ENCODE data around the gene ZBTB46. TPM values are rescaled to one million over a fixed set of nuclear protein-coding genes. Genes with fewer than 3 reads are reported as not detected.
A peak's percentile ranks its signal among the peaks of the same experiment; 100 is the strongest.
"Not testable (repeated sequence)": the region's sequence is repeated elsewhere in the genome, so short reads cannot be mapped to it uniquely, and the experiment has no call there.

ZBTB46 gene, protein sequence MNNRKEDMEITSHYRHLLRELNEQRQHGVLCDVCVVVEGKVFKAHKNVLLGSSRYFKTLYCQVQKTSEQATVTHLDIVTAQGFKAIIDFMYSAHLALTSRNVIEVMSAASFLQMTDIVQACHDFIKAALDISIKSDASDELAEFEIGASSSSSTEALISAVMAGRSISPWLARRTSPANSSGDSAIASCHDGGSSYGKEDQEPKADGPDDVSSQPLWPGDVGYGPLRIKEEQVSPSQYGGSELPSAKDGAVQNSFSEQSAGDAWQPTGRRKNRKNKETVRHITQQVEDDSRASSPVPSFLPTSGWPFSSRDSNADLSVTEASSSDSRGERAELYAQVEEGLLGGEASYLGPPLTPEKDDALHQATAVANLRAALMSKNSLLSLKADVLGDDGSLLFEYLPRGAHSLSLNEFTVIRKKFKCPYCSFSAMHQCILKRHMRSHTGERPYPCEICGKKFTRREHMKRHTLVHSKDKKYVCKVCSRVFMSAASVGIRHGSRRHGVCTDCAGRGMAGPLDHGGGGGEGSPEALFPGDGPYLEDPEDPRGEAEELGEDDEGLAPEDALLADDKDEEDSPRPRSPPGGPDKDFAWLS
- total RNA-seq: 10 to 100 TPM in 1 of 2 donors, 1 to 10 TPM in 1; 7.9 to 12.2 TPM

DNA sequence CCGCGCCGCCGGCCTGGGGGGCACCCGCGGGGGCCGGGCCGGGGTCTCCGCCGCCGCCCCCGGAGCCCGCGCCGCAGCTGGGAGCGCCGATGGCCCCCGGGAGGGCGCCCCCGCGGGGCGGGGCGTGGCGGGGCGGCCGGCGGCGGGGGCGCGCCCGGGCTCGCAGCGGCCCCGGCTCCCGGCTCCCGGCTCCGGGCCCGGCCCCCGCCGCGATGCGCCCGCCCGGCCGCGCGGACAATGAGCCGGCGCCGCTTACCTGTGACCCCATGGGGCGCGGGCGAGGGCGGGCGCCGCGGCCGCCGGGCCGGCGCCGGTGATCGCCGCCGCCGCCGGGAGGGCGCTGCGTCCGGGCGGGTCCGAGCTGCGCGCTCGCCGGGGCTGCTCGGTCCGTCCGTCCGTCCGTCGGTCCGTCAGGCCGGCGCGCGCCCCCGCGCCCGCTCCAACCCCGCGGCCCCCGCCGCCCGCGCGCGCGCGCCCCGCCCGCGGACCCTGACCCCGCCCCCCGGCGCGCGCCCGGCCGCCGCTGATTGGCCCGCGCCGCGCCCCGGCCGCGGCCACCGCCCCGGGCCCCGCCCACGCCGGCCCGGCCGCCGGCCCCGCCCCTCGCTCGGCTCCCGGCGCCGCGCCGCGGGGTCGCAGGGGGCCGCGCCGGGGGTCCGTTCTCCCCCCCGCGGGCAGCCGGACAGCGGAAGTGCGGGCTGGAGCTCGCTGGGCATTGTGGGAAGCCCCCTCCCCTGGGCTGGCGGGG, at the start of gene ZBTB46:
Gene ZBTB46 (minus strand): TSS at position 424 of the 748 bp plus-strand sequence. CDS start 40,507 bp downstream, outside the sequence.
- peak; percentile 31 for DNase-seq (ENCODE audit: low spot score)
- TF ChIP-seq POLR2A (IDR thresholded peaks at IDR 0.05): no peak
- TF ChIP-seq, protein P1, sequence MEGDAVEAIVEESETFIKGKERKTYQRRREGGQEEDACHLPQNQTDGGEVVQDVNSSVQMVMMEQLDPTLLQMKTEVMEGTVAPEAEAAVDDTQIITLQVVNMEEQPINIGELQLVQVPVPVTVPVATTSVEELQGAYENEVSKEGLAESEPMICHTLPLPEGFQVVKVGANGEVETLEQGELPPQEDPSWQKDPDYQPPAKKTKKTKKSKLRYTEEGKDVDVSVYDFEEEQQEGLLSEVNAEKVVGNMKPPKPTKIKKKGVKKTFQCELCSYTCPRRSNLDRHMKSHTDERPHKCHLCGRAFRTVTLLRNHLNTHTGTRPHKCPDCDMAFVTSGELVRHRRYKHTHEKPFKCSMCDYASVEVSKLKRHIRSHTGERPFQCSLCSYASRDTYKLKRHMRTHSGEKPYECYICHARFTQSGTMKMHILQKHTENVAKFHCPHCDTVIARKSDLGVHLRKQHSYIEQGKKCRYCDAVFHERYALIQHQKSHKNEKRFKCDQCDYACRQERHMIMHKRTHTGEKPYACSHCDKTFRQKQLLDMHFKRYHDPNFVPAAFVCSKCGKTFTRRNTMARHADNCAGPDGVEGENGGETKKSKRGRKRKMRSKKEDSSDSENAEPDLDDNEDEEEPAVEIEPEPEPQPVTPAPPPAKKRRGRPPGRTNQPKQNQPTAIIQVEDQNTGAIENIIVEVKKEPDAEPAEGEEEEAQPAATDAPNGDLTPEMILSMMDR (IDR thresholded peaks at IDR 0.05): no peak
- no peak for TF ChIP-seq POLR2AphosphoS5 (IDR thresholded peaks at IDR 0.05)
- Histone ChIP-seq H3K27me3 (replicated peaks; ENCODE audit: insufficient read depth) (no peaks in the 10 kb centered on the region), H3K27ac (peak within 1 kb of the TSS; percentile 47 to 60), H3K4me1 (replicated peaks) (no peaks in the 10 kb centered on the region), H3K9me3 (no peaks in the 10 kb centered on the region), H3K36me3 (no peaks in the 10 kb centered on the region), H3K4me3 (peak within 1 kb of the TSS; percentile 65 to 72)
- intact Hi-C loops (cut with DNase I): no loop called here
- 1% methylated on average over 38 of the region's 147 CpGs for WGBS

DNA sequence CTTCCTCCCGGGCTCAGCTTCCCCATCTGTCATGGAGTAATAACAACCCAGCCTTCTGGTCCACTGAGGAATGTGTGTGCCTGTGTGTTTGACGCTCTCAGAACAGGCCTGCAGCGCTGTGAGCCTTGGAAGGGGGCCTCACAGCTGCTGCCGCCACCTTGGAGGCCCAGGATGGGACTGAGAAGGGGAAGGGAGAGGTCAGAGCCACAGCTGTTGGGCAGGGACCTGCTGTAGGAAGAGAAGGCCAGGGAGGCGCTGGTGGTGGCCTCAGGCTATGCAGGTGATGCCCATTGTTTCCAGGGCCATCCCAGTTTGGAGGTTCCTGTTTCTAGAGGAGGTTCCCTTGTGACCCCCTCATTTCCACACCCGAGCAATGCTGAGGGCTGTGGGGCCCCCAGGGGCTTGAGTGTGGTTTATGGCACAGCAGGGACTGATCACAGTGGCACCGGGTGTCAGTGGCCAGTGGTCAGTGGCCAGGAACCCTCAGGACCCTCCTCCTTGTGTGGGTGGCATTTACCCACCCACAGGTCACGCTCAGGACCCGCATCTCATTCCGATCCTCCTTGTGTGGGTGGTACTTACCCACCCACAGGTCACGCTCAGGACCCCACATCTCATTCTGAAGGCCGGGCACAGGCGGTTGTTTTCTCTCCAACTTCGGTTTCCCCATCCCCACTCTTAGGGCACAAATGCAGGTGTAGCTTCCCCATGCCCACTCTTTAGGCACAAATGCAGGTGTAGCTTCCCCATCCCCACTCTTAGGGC, 48.0 kb upstream of the ZBTB46 start:
- H3K36me3 ChIP-seq: peaks cover 0 to 6% of the 10 kb centered on the region in 2 donors
- H3K27ac ChIP-seq: no peak overlapping the region
- WGBS: 93% methylated on average over 14 of the region's 14 CpGs
- H3K4me1 ChIP-seq (replicated peaks): peaks cover 1% of the 10 kb centered on the region
- no peak for DNase-seq (ENCODE audit: low spot score)
- H3K27me3 ChIP-seq (replicated peaks; ENCODE audit: insufficient read depth): no peaks in the 10 kb centered on the region
- H3K4me3 ChIP-seq: no peak overlapping the region
- no peak for TF ChIP-seq POLR2A (IDR thresholded peaks at IDR 0.05)
- TF ChIP-seq, protein P1 (IDR thresholded peaks at IDR 0.05): no peak
- no peak for TF ChIP-seq POLR2AphosphoS5 (IDR thresholded peaks at IDR 0.05)
- H3K9me3 ChIP-seq: no peaks in the 10 kb centered on the region
- intact Hi-C loops (cut with DNase I): no loop called here

DNA sequence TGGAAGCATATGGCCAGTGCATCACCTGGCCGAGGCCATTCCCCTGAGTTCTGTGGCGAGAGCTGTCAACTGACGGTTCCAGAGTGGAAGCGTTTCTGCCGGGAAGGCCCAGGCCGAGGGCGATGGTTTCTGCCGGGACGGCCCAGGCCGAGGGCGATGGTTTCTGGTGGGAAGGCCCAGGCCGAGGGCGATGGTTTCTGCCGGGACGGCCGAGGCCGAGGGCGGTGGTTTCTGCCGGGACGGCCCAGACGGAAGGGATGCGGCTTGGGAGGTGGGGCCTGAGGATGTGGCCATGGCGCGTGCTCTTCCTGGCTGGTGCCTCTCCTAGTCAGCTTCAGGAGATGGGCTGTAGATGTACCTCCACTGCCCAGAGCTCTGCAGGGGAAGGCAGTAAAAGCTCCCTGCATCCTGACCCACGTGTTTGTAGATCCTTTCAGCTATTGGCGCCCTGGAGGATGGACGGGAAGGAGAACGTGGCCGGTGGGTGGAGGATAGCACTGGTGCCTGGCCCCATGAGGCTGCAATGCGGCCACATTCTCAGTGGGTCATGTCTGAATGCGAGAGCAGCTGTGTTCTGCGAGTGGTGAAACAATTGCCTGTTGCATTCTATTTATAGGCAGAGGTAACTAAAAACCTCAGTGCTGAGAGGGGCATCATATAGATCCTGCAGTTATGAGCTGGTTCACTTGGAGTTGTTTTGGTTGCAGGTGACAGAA, 46.8 kb upstream of the ZBTB46 start:
- Histone ChIP-seq H3K9me3 (no peaks in the 10 kb centered on the region), H3K27ac (no peak overlapping the region), H3K4me1 (replicated peaks) (no peaks in the 10 kb centered on the region), H3K36me3 (peaks cover 0 to 6% of the 10 kb centered on the region in 2 donors), H3K27me3 (replicated peaks; ENCODE audit: insufficient read depth) (no peaks in the 10 kb centered on the region), H3K4me3 (no peak overlapping the region)
- 93% methylated on average over 32 of the region's 32 CpGs for WGBS
- intact Hi-C loops (cut with DNase I): no loop called here
- TF ChIP-seq, protein P1 (IDR thresholded peaks at IDR 0.05): no peak
- TF ChIP-seq POLR2A (IDR thresholded peaks at IDR 0.05) (no peak), POLR2AphosphoS5 (IDR thresholded peaks at IDR 0.05) (no peak)
- DNase-seq (ENCODE audit: low spot score): no peak

DNA sequence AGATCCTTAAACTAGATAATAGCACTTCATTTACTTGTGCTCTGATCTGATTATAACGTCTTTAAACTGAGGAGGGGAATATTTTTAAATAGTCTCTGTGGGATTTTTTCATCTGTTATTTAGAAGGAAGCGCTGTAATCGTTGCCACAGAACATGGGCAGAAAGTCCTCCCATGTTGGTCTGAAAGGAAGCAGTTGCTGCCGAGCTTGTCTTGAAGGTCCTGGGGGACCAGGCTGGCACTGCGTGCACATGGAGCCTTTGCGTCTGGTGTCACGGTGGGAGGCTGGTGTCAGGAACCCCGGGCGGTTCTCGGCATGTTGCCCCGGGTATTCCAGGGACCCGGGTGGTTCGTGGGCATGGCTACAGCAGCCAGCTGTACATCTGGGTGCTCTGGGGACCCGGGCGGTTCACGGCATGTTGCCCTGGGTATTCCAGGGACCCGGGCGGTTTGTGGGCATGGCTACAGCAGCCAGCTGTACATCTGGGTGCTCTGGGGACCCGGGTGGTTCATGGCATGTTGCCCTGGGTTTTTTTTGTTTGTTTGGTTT, 45.5 kb upstream of the ZBTB46 start:
- 89% methylated on average over 19 of the region's 19 CpGs for WGBS
- no peaks in the 10 kb centered on the region for H3K27me3 ChIP-seq (replicated peaks; ENCODE audit: insufficient read depth)
- intact Hi-C loops (cut with DNase I): no loop called here

DNA sequence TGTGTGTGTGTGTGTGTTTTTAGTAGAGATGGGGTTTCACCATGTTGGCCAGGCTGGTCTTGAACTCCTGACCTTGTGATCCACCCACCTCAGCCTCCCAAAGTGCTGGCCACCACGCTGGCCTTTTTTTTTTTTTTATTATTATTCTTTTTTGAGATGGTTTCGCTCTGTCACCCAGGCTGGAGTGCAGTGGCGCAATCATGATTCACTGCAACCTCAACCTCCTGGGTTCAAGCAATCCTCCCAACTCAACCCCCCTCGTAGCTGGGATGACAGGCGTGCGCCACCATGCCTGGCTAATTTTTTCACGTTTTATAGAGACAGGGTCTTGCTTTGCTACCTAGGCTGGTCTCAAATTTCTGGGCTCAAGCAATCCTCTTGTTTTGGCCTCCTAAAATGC, 43.2 kb upstream of the ZBTB46 start:
- peaks cover 0 to 15% of the 10 kb centered on the region in 2 donors for H3K36me3 ChIP-seq
- H3K27me3 ChIP-seq (replicated peaks; ENCODE audit: insufficient read depth); H3K27ac ChIP-seq; H3K9me3 ChIP-seq; H3K4me1 ChIP-seq (replicated peaks); DNase-seq (ENCODE audit: low spot score); H3K4me3 ChIP-seq; intact Hi-C loops (cut with DNase I): not testable (repeated sequence)
- WGBS: 91% methylated on average over 7 of the region's 7 CpGs

More for the DNA sequence above, 45.5 kb upstream of the ZBTB46 start:
- H3K36me3 ChIP-seq: peaks cover 0 to 6% of the 10 kb centered on the region in 2 donors
- H3K4me1 ChIP-seq (replicated peaks): no peaks in the 10 kb centered on the region
- no peak for DNase-seq (ENCODE audit: low spot score)
- no peak overlapping the region for H3K27ac ChIP-seq
- H3K9me3 ChIP-seq: no peaks in the 10 kb centered on the region
- H3K4me3 ChIP-seq: no peak overlapping the region
- TF ChIP-seq POLR2AphosphoS5 (IDR thresholded peaks at IDR 0.05) (no peak), POLR2A (IDR thresholded peaks at IDR 0.05) (no peak)
- TF ChIP-seq, protein P1 (IDR thresholded peaks at IDR 0.05): no peak

All from prostate gland (tissue), 2 donors.